ENCODE measurements around the gene DAAM1.

Gene DAAM1

DNA sequence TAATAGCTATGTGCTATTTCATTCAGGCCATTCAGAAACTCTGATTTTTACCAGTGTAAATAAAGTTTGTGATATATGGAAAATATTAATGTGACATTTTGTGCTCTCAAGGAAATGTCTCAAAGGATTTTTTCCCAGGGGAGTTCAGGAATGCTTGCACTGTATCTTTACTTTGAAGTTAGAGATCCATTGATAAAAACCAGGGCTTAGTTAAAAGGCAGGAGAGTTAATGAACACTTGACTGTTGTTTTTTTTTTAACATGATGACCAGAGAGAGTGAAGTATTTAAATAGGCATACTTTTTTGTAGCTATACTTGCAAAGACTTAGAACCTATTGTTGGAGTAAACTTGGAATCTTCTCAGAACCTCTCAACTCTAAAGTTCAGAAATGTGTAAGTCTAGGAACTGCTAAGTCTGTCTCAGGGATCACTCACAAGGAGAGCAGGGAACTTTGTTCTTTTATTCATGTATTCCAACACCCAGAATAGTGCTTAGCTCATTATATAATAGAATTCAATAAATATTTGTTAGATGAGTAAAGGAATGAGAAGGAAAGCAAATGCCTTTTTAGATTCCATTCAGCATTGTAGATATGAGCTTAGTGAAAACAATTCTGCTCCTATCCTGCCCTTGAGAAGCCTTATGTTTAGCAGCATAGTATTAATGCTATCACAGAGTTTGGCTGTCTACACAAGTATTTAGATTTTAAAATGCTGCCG lies 117.5 kb downstream of the DAAM1 start:
- H3K27ac ChIP-seq, result peak overlapping the region in 1 of 2 donors; percentile 6
- H3K4me3 ChIP-seq, result no peak overlapping the region
- TF ChIP-seq, protein P1, sequence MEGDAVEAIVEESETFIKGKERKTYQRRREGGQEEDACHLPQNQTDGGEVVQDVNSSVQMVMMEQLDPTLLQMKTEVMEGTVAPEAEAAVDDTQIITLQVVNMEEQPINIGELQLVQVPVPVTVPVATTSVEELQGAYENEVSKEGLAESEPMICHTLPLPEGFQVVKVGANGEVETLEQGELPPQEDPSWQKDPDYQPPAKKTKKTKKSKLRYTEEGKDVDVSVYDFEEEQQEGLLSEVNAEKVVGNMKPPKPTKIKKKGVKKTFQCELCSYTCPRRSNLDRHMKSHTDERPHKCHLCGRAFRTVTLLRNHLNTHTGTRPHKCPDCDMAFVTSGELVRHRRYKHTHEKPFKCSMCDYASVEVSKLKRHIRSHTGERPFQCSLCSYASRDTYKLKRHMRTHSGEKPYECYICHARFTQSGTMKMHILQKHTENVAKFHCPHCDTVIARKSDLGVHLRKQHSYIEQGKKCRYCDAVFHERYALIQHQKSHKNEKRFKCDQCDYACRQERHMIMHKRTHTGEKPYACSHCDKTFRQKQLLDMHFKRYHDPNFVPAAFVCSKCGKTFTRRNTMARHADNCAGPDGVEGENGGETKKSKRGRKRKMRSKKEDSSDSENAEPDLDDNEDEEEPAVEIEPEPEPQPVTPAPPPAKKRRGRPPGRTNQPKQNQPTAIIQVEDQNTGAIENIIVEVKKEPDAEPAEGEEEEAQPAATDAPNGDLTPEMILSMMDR (IDR thresholded peaks at IDR 0.05), result no peak
- DNase-seq (ENCODE audit: low spot score), result no peak

DNA sequence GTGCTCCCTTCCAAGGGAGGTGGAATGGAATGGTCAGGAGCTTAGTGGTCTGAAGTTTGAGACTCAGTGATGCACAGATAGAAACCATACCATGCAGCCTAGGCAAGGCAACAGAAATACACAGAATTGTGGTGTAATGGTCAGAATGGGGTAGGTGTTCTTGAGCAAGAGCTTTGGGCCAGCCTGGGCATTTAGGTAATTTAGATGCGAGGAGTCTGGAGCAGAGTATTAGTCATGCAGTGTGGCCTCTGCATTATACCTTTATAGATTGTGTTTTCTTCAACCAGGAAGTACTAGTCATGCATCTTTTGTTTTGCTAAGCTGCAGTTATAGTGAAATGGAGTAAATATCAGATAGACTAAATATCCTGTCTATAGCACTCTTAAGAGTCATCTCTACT lies 118.3 kb downstream of the DAAM1 start:
- DNase-seq (ENCODE audit: low spot score), result no peak
- no peak overlapping the region for H3K4me3 ChIP-seq
- TF ChIP-seq, protein P1 (IDR thresholded peaks at IDR 0.05), result no peak
- no peak overlapping the region for H3K27ac ChIP-seq

DNA sequence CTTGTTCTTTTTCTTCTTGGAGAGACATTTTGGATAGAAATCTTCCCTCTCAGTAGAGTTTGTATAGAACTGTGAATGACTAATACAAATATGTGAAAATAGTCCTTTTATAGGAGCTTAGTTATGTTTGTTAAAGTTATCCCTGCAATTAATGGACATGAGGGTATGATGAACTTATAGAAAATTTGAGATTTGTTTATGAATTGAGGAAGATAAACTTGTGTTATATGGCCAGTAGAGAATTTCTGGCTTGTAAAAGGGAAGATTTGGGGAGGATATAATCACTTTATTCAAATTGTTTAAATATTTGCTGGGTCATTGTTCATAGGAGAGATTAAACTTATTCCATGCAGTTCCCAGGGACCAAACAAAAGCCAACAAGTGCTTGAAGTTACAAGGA lies 119.6 kb downstream of the DAAM1 start:
- Histone ChIP-seq H3K27ac (peak overlapping the region; percentile 32 to 68), H3K4me3 (no peak overlapping the region)
- DNase-seq (ENCODE audit: low spot score), result no peak
- TF ChIP-seq, protein P1 (IDR thresholded peaks at IDR 0.05), result no peak

DNA sequence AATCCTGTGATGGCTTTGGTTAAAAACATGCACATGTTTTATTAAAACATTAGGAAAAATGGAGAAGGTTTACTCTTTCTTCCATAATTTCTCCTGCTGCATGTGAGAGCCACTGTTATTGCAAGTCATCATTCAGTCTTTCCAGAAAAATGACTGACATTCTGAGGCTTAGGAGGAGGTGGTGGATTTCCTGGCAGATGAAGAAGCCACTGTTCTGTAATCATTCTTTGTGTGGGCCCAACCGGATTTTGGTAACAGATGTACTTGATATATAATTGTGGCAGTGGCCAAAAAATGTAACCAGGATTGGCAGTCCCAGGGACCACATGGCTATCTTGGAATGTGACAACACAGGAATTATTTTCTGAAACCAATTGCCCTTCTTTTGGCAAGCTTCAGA lies 120.2 kb downstream of the DAAM1 start:
- H3K27ac ChIP-seq, result peak overlapping the region; percentile 32 to 68
- TF ChIP-seq, protein P1 (IDR thresholded peaks at IDR 0.05), result no peak
- DNase-seq (ENCODE audit: low spot score), result no peak
- H3K4me3 ChIP-seq, result no peak overlapping the region

DNA sequence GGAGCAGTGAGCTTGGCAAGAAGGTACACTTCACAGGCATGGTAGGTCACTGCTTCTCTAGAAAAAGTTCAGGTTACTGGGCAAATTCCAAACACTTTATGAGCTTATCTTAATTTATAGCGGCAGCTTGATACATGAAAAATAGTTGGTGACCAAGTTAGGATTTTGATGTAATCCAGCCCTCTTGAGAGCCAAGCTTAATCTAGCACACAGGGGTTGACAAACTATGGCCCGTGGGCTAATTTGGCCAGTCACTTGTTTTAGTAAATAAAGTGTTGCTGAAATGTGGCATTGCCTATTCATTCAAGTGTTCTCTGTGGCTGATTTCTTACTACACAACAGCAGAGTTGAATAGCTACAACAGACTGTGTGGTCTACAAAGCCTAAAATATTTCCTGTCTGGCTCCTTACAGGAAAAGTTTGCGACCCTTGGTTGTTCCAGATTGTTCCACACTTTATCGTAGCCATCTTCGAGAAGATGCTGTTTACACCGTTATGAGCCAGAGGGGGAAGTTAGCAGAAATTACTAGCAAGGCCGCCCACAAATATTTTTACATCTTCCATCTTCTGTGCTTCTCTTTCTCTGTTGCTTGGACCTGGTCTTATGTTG lies 120.9 kb downstream of the DAAM1 start:
- Histone ChIP-seq H3K4me3 (no peak overlapping the region), H3K27ac (peak overlapping the region; percentile 32 to 68)
- TF ChIP-seq, protein P1 (IDR thresholded peaks at IDR 0.05), result no peak
- DNase-seq (ENCODE audit: low spot score), result no peak

DNA sequence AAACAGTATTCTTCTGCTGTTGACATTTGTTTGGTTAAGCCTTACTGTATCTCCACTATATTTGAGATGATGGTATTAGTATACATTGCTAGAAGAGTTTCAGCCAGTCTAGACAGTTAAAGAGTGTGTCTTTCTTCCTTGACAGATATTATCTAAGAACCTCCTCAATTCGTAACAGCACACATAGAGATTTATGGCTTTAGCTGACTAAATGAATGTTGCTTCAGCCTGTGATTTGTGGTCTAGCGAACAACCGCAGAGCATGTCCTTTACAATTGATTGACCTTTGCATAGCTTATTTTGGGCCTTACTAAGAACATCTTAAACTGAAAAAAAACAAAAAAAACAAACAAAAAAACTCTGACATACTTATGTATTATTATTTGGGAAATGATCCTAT lies 122.2 kb downstream of the DAAM1 start:
- DNase-seq (ENCODE audit: low spot score), result no peak
- Histone ChIP-seq H3K4me3 (no peak overlapping the region), H3K27ac (no peak overlapping the region)
- TF ChIP-seq, protein P1 (IDR thresholded peaks at IDR 0.05), result no peak

DNA sequence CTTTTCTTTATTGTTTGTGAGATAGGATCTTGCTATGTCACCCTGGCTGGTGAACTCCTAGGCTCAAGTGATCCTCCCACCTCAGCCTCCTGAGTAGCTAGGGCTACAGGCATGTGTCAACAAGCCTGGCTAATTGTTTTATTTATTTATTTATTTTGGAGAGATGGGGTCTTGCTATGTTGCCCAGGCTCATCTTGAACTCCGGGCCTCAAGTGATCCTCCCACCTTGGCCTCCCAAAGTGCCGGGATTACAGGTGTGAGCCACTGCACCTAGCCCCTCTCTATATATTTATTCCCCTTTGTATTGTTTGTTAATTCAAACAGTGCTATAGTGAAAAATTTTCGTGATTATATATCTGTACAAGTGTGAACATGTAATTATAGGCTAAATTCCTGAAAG lies 123.3 kb downstream of the DAAM1 start:
- TF ChIP-seq, protein P1 (IDR thresholded peaks at IDR 0.05), result no peak
- H3K4me3 ChIP-seq, result no peak overlapping the region
- no peak overlapping the region for H3K27ac ChIP-seq
- DNase-seq (ENCODE audit: low spot score), result no peak

Data from coronary artery (tissue), 2 donors.